B cell (primary cell): ENCODE data around the gene NTMT1. TPM values are rescaled to one million over a fixed set of nuclear protein-coding genes. Genes with fewer than 3 reads are reported as not detected.

Experiments used
- ATAC-seq: fragments of 200-7000 bp; cut with Tn5 transposase; one replicate; pipeline ENCODE4 v1.10.0; 2021; ENCODE audit warnings: low read depth, mild to moderate bottlenecking, moderate number of reproducible peaks, moderate library complexity
- CTCF ChIA-PET: fragments of 350-600 bp; sonication (Branson Sonifier 250); formaldehyde crosslinking; loops from one replicate; lab custom pipeline; 2021; ENCODE audit warnings: antibody characterized with exemption, inconsistent platforms; lab: Charles Lee
- POLR2A ChIA-PET: fragments of 350-600 bp; sonication (Branson Sonifier 250); formaldehyde crosslinking; loops from one replicate; lab custom pipeline; 2021; ENCODE audit warnings: antibody characterized with exemption; lab: Charles Lee
- DNase-seq: peaks from one replicate; pipeline ENCODE4 v3.0.0; 2013
- H2AFZ ChIP-seq: 2 replicates; pipeline ENCODE4 v1.6.1; 2012; ENCODE audit warnings: mild to moderate bottlenecking, low read depth, low read length; ENCODE audit not compliant: insufficient read depth, poor library complexity, severe bottlenecking
- H3K27ac ChIP-seq, 2 donors: 1 replicate in 1 of 2; 2 replicates in 1 of 2; pipeline ENCODE4 v1.5.1; 2012 to 2013; ENCODE audit warnings: low read length in 2 of 2, mild to moderate bottlenecking in 2 of 2, moderate library complexity in 1 of 2
- H3K27me3 ChIP-seq, 4 experiments: fragments of 200-600 bp in 1 of 4; sonication (generic) in 1 of 4; replicated peaks in 1 of 4; 1 replicate in 2 of 4; 2 replicates in 2 of 4; pipeline versions ENCODE4 v1.6.1 to v1.7.0; 2013 to 2016; ENCODE audit warnings: low read length in 3 of 4, mild to moderate bottlenecking in 2 of 4, mixed read lengths in 1 of 4, moderate library complexity in 1 of 4; ENCODE audit not compliant: insufficient read depth in 4 of 4, control insufficient read depth in 3 of 4; ENCODE audit errors: control extremely low read depth in 1 of 4
- H3K36me3 ChIP-seq, 2 experiments: replicated peaks in 1 of 2; 1 replicate in 1 of 2; 2 replicates in 1 of 2; pipeline versions ENCODE4 v1.6.1 to v1.7.1; 2013; ENCODE audit warnings: low read length in 1 of 2; ENCODE audit not compliant: insufficient read depth in 2 of 2, control insufficient read depth in 1 of 2; ENCODE audit errors: control extremely low read depth in 1 of 2, extremely low read depth in 1 of 2
- H3K4me1 ChIP-seq, 2 donors: fragments of 200-600 bp in 1 of 2; sonication (generic) in 1 of 2; 1 replicate in 1 of 2; 2 replicates in 1 of 2; pipeline versions ENCODE4 v1.5.1 to v1.6.1; 2013 to 2017; ENCODE audit warnings: low read length in 2 of 2; ENCODE audit not compliant: control insufficient read depth in 2 of 2, insufficient read depth in 2 of 2
- H3K4me2 ChIP-seq: replicated peaks from 2 replicates; pipeline ENCODE3; 2012; ENCODE audit warnings: mild to moderate bottlenecking, low read depth, low read length; ENCODE audit not compliant: poor library complexity, severe bottlenecking
- H3K4me3 ChIP-seq, 5 experiments: fragments of 200-600 bp in 1 of 5; sonication (generic) in 1 of 5; 1 replicate in 3 of 5; 2 replicates in 2 of 5; pipeline versions ENCODE4 v1.5.1 to v1.7.0; 2011 to 2016; ENCODE audit warnings: low read length in 4 of 5, mild to moderate bottlenecking in 4 of 5, low read depth in 2 of 5, control low read depth in 1 of 5, moderate library complexity in 1 of 5; ENCODE audit not compliant: insufficient read depth in 1 of 5; ENCODE audit errors: control extremely low read depth in 1 of 5, extremely low read depth in 1 of 5
- H3K79me2 ChIP-seq: fragments of 200-600 bp; sonication (generic); one replicate; pipeline ENCODE4 v1.6.0; 2016; ENCODE audit warnings: low read length; ENCODE audit not compliant: control insufficient read depth, insufficient read depth
- H3K9ac ChIP-seq: fragments of 200-600 bp; sonication (generic); 2 replicates; pipeline ENCODE4 v1.6.1; 2017; ENCODE audit warnings: mild to moderate bottlenecking, low read length, moderate library complexity
- H3K9me3 ChIP-seq, 3 donors: one replicate each; pipeline versions ENCODE4 v1.6.1 to v1.7.1; 2013; ENCODE audit warnings: low read length in 2 of 3; ENCODE audit not compliant: control insufficient read depth in 2 of 3, insufficient read depth in 1 of 3; ENCODE audit errors: control extremely low read depth in 1 of 3
- H4K20me1 ChIP-seq: 2 replicates; pipeline ENCODE4 v1.6.0; 2012; ENCODE audit warnings: mild to moderate bottlenecking, low read length; ENCODE audit not compliant: insufficient read depth, control insufficient read depth, poor library complexity, severe bottlenecking
- H3K27ac Mint-ChIP-seq: one replicate; pipeline ENCODE4 v1.8.0; 2021; ENCODE audit warnings: mixed read lengths
- H3K27me3 Mint-ChIP-seq: one replicate; pipeline ENCODE4 v1.8.0; 2021; ENCODE audit warnings: mixed read lengths
- H3K4me1 Mint-ChIP-seq: one replicate; pipeline ENCODE4 v1.8.0; 2021; ENCODE audit warnings: mixed read lengths
- H3K4me3 Mint-ChIP-seq: one replicate; pipeline ENCODE4 v1.8.0; 2021; ENCODE audit warnings: mixed read lengths
- H3K9me3 Mint-ChIP-seq: one replicate; pipeline ENCODE4 v1.8.0; 2022; ENCODE audit warnings: mixed read lengths; ENCODE audit not compliant: insufficient read depth
- EZH2 ChIP-seq: IDR thresholded peaks from 2 replicates; pipeline ENCODE4 v1.6.1; 2012; ENCODE audit warnings: borderline replicate concordance, low read depth, mild to moderate bottlenecking, moderate library complexity, low read length; ENCODE audit not compliant: insufficient read depth, poor library complexity, severe bottlenecking
- WGBS: methylation state at CpG from one replicate; pipeline ENCODE4 v1.1.5; 2013; ENCODE audit warnings: missing lambda C conversion rate; ENCODE audit not compliant: insufficient coverage; 5-methylcytosine and 5-hydroxymethylcytosine counted together
- intact Hi-C: fragments of 100-400 bp; cut with micrococcal nuclease; formaldehyde crosslinking; loops from one replicate; pipeline ENCODE4 v1.10.0; 2022
- polyA plus RNA-seq: library from polyadenylated mRNA; depleted of rRNA; stranded (reverse); fragments of >200 nt; gene quantifications from 2 replicates; pipeline ENCODE4 v1.2.3, GENCODE V29; 2012
- total RNA-seq, 2 donors: library from RNA; stranded (reverse); fragments of 120-200 nt in 1 of 2; gene quantifications; 1 replicate in 1 of 2; 2 replicates in 1 of 2; pipeline versions ENCODE4 v1.2.3 to v1.2.4, GENCODE V29; 2013 to 2022
- TF ChIP-seq, protein P1 (sequence below): fragments of 200-600 bp; IDR thresholded peaks from one replicate; pipeline ENCODE4 v1.8.0; 2022; ENCODE audit warnings: antibody characterized with exemption, mild to moderate bottlenecking

NTMT1 gene
- total and polyA plus RNA-seq, 2 donors (not counting 1 experiment from before 2014, with no cell fraction given), result 21.8 to 35.3 TPM

DNA sequence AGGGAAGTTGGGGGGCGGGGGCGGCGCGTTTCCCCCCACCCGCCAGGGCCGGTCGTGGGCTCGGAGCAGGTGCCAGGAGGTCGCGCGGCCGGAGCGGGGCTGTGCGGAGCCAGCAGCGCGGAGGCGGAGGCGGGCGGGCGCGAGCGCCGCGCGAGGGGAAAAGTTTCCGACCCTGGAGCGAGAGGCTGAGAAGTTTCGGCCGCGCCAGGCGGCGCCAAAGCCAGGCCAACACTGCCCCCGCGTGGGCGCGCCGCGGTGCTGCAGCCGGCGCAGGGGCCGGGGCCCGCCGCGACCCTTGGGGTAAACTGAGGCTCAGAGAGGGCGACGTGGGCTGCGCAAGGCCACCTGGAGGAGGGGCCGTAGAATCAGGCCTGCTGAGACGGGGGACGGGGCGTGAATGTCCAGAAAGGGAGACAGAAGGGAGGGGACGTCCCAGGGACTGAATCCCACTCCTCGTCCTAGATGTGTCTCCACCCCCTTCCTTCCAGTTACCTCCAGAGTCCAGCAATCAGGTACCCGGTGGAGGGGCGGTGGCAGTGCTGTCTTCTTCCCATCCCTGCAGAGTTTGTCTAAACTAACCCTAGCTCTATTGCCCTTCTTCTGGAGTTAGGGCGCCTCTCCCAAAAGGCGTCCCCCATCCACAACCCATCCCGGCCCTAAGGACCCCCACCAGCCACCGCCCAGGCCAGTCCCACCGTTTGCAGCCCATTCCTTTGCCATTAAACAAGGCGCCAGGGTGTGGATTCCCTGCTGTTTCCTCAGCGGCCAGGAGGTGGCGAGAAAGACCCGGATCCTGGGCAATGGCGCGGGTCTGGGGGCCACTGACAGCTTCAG, 15.3 kb upstream of the NTMT1 start:
- peak overlapping the region; percentile 21 to 86 (median 59) for H3K4me3 ChIP-seq
- H3K9me3 Mint-ChIP-seq, result no peaks in the 10 kb centered on the region
- H3K4me1 Mint-ChIP-seq, result peaks cover 22% of the 10 kb centered on the region
- TF ChIP-seq, protein P1, sequence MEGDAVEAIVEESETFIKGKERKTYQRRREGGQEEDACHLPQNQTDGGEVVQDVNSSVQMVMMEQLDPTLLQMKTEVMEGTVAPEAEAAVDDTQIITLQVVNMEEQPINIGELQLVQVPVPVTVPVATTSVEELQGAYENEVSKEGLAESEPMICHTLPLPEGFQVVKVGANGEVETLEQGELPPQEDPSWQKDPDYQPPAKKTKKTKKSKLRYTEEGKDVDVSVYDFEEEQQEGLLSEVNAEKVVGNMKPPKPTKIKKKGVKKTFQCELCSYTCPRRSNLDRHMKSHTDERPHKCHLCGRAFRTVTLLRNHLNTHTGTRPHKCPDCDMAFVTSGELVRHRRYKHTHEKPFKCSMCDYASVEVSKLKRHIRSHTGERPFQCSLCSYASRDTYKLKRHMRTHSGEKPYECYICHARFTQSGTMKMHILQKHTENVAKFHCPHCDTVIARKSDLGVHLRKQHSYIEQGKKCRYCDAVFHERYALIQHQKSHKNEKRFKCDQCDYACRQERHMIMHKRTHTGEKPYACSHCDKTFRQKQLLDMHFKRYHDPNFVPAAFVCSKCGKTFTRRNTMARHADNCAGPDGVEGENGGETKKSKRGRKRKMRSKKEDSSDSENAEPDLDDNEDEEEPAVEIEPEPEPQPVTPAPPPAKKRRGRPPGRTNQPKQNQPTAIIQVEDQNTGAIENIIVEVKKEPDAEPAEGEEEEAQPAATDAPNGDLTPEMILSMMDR, result peak; percentile 94
- TF ChIP-seq EZH2, result no peak
- peak overlapping the region; percentile 82 for H2AFZ ChIP-seq
- H3K9me3 ChIP-seq, result peaks cover 0 to 4% (median 0%) of the 10 kb centered on the region in 3 donors
- H3K36me3 ChIP-seq, result no peaks in the 10 kb centered on the region
- H3K27ac ChIP-seq, result peak overlapping the region in 1 of 2 donors; percentile 39
- ChIA-PET CTCF (interaction anchor here (0.8 to 6.5 kb wide), 16 partner anchors 10 to 496 kb away, joined by 3 to 77 read pairs (median 6); partner anchors contain the start of gene NTMT1), POLR2A (interaction anchor here (0.7 to 1.0 kb wide), 3 partner anchors 14 to 471 kb away, joined by 3 to 10 read pairs (median 3); no protein-coding TSS in a partner anchor)
- peak overlapping the region; percentile 79 for H3K4me3 Mint-ChIP-seq
- no peaks in the 10 kb centered on the region for H4K20me1 ChIP-seq
- ATAC-seq (peak; percentile 77), DNase-seq (peak; percentile 81)
- no peaks in the 10 kb centered on the region for H3K27me3 Mint-ChIP-seq
- peaks cover 0 to 13% (median 0%) of the 10 kb centered on the region in 4 experiments for H3K27me3 ChIP-seq
- intact Hi-C loops, result loop anchor here (1.0 to 5.0 kb wide), 6 partner anchors 14 to 479 kb away; no protein-coding TSS in a partner anchor
- peak overlapping the region; percentile 89 for H3K9ac ChIP-seq
- H3K4me2 ChIP-seq, result peak overlapping the region; percentile 98
- H3K79me2 ChIP-seq, result no peaks in the 10 kb centered on the region
- WGBS, result 2% methylated on average over 62 of the region's 66 CpGs
- H3K27ac Mint-ChIP-seq, result peak overlapping the region; percentile 61
- H3K4me1 ChIP-seq, result peaks cover 19 to 21% of the 10 kb centered on the region in 2 donors
